ENCODE measurements around the gene GAS6. TPM values are rescaled to one million over a fixed set of nuclear protein-coding genes. Genes with fewer than 3 reads are reported as not detected.
"Not testable (repeated sequence)": the region's sequence is repeated elsewhere in the genome, so short reads cannot be mapped to it uniquely, and the experiment has no call there.

GAS6 gene
- total RNA-seq, 1 donor from 2014 or later, result 42.9 TPM

- Mint-ChIP-seq H3K27me3 (no peaks in the 10 kb centered on the region), H3K36me3 (peaks cover 3% of the 10 kb centered on the region), H3K4me3 (no peak overlapping the region), H3K27ac (no peak overlapping the region), H3K4me1 (ENCODE audit: unreplicated experiment) (peaks cover 17% of the 10 kb centered on the region), H3K9me3 (no peaks in the 10 kb centered on the region)
- TF ChIP-seq, protein P1, sequence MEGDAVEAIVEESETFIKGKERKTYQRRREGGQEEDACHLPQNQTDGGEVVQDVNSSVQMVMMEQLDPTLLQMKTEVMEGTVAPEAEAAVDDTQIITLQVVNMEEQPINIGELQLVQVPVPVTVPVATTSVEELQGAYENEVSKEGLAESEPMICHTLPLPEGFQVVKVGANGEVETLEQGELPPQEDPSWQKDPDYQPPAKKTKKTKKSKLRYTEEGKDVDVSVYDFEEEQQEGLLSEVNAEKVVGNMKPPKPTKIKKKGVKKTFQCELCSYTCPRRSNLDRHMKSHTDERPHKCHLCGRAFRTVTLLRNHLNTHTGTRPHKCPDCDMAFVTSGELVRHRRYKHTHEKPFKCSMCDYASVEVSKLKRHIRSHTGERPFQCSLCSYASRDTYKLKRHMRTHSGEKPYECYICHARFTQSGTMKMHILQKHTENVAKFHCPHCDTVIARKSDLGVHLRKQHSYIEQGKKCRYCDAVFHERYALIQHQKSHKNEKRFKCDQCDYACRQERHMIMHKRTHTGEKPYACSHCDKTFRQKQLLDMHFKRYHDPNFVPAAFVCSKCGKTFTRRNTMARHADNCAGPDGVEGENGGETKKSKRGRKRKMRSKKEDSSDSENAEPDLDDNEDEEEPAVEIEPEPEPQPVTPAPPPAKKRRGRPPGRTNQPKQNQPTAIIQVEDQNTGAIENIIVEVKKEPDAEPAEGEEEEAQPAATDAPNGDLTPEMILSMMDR (conservative IDR thresholded peaks at IDR 0.05), result no peak
- DNase-seq (ENCODE audit: extremely low spot score, unreplicated experiment), result no peak
Observed at GRCh38 chr13:113833111-113833830, 30.6 kb downstream of the GAS6 start.

GRCh38 chr13:113832631-113833030 lies 31.2 kb downstream of the GAS6 start:
- Mint-ChIP-seq H3K27me3 (no peaks in the 10 kb centered on the region), H3K36me3 (peaks cover 3% of the 10 kb centered on the region), H3K27ac (no peak overlapping the region), H3K4me1 (ENCODE audit: unreplicated experiment) (peaks cover 13% of the 10 kb centered on the region), H3K4me3 (no peak overlapping the region), H3K9me3 (no peaks in the 10 kb centered on the region)
- no peak for DNase-seq (ENCODE audit: extremely low spot score, unreplicated experiment)
- TF ChIP-seq, protein P1 (conservative IDR thresholded peaks at IDR 0.05), result no peak

GRCh38 chr13:113832205-113832604 lies 31.7 kb downstream of the GAS6 start:
- Mint-ChIP-seq H3K36me3 (peaks cover 3% of the 10 kb centered on the region), H3K4me3 (no peak overlapping the region), H3K4me1 (ENCODE audit: unreplicated experiment) (peaks cover 8% of the 10 kb centered on the region), H3K27ac (no peak overlapping the region), H3K27me3 (no peaks in the 10 kb centered on the region), H3K9me3 (no peaks in the 10 kb centered on the region)
- no peak for DNase-seq (ENCODE audit: extremely low spot score, unreplicated experiment)
- TF ChIP-seq, protein P1 (conservative IDR thresholded peaks at IDR 0.05), result no peak

DNA sequence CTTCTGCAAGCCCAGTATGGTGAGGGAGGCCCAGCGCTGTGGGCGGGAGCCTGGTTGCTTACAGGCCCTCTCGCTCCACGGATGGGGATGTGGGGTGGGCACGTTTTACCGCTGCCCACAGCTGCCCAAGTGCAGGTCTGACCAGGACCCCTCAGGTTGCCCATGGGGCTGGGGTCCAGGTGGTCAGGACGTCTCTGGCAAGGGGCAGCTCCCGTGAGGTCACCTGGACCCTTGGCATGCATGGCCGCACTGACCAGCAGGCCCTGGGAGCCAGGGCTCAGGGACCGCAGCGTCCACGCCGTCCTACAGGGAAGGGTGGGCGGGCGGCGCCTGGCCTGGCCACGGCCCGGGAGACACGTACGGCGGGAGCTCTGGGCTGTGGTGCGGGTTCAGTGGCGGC lies 32.8 kb downstream of the GAS6 start:
- Mint-ChIP-seq H3K4me3 (no peak overlapping the region), H3K27ac (no peak overlapping the region), H3K4me1 (ENCODE audit: unreplicated experiment) (peaks cover 5% of the 10 kb centered on the region), H3K9me3 (no peaks in the 10 kb centered on the region), H3K36me3 (peaks cover 3% of the 10 kb centered on the region), H3K27me3 (no peaks in the 10 kb centered on the region)
- no peak for DNase-seq (ENCODE audit: extremely low spot score, unreplicated experiment)
- TF ChIP-seq, protein P1 (conservative IDR thresholded peaks at IDR 0.05), result no peak

DNA sequence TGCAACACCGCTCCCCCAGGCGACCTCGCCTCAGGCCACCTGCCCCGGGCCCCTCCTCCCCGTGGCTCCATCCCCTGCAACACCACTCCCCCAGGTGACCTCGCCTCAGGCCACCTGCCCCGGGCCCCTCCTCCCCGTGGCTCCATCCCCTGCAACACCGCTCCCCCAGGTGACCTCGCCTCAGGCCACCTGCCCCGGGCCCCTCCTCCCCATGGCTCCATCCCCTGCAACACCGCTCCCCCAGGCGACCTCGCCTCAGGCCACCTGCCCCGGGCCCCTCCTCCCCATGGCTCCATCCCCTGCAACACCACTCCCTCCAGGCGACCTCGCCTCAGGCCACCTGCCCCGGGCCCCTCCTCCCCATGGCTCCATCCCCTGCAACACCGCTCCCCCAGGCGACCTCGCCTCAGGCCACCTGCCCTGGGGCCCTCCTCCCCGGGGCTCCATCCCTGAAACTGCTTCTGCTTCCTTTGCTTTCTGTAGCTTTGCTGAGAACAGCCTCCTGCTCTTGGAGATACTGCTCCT lies 33.4 kb downstream of the GAS6 start:
- not testable (repeated sequence) for H3K4me3 Mint-ChIP-seq; H3K9me3 Mint-ChIP-seq; H3K36me3 Mint-ChIP-seq; DNase-seq (ENCODE audit: extremely low spot score, unreplicated experiment); H3K27me3 Mint-ChIP-seq; H3K27ac Mint-ChIP-seq; H3K4me1 Mint-ChIP-seq (ENCODE audit: unreplicated experiment)

DNA sequence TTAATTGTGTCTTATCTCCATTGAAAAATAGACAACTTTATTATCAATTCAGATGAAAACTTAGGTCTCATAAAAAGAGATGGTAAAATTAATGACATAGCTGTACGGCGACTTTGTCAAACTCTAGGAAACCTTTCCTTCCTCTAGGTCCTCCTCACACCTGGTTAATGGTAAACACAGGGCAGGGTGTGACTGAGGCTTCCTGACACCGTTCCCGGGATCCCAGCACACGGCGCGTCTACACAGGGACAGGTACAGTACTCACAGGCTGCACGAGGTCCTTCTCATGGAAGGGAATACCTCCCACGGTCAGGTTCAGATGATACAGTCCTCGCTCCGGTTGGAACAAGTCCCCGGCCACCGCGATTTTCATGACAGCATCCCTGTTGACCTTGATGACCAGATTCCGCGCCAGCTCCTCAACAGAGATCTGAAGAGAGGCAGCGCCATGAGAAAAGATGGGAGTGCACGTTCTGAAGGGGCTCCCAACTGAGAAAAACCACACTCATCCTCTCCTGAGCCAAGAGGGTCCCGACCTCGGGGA lies 35.5 kb downstream of the GAS6 start:
- peaks cover 4% of the 10 kb centered on the region for H3K4me1 Mint-ChIP-seq (ENCODE audit: unreplicated experiment)
- H3K36me3 Mint-ChIP-seq, result peaks cover 4% of the 10 kb centered on the region
- TF ChIP-seq, protein P1 (conservative IDR thresholded peaks at IDR 0.05), result no peak
- H3K27ac Mint-ChIP-seq, result no peak overlapping the region
- H3K9me3 Mint-ChIP-seq, result no peaks in the 10 kb centered on the region
- DNase-seq (ENCODE audit: extremely low spot score, unreplicated experiment), result no peak
- no peak overlapping the region for H3K4me3 Mint-ChIP-seq
- no peaks in the 10 kb centered on the region for H3K27me3 Mint-ChIP-seq

All from type B pancreatic cell (in vitro differentiated cells).